ENCODE data around the gene VPS25. TPM values are rescaled to one million over a fixed set of nuclear protein-coding genes. Genes with fewer than 3 reads are reported as not detected.

The VPS25 gene
- total and polyA plus RNA-seq, 5 donors from 2014 or later: 29.4 to 73.3 (median 71.2) TPM

DNA sequence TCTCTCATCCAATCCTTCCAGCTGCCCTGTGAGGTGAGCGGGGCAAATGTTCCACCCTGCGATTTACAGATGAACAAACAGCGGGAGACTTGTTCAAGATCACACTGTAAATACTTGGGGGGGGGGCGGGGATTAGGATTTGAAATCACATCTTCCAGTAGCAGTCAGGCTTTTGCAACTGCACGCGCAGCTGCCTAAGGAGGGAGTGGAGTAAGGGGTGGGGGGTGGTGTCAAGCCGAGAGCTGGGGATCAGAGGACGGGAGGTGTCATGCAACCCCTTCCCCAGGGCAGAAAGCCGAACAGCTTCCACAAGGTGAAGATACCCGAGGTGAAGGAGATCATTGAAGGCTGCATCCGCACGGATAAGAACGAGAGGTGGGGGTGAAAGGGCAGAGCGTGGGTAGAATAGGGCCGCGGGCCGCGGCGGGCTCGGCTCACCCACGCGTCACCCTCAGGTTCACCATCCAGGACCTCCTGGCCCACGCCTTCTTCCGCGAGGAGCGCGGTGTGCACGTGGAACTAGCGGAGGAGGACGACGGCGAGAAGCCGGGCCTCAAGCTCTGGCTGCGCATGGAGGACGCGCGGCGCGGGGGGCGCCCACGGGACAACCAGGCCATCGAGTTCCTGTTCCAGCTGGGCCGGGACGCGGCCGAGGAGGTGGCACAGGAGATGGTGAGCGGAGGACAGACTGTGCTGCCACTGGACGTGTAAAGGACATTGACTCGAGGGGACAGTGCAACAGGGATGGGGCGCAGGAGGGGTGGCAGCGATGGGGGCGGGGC lies 11.8 kb downstream of the VPS25 start:
- ATAC-seq (ENCODE audit: low read depth in 2 of 2) (peak in 1 of 2 donors; percentile 12), DNase-seq (no peak)
- Histone ChIP-seq H3K4me3 (ENCODE audit: low read depth, low read length) (no peak overlapping the region), H3K27ac (ENCODE audit: insufficient read depth, low read length, poor library complexity, severe bottlenecking) (no peak overlapping the region), H3K4me1 (ENCODE audit: control insufficient read depth, insufficient read depth, low read length, poor library complexity, severe bottlenecking) (peaks cover 13% of the 10 kb centered on the region), H3K27me3 (ENCODE audit: control insufficient read depth, insufficient read depth, low read length) (peaks cover 26% of the 10 kb centered on the region), H3K9me3 (ENCODE audit: control insufficient read depth in 2 of 2, low read length in 2 of 2) (no peaks in the 10 kb centered on the region), H3K36me3 (ENCODE audit: control insufficient read depth, insufficient read depth, low read length) (peaks cover under 1% of the 10 kb centered on the region)
- Mint-ChIP-seq H3K4me3 (peak overlapping the region in 3 of 4 donors; percentile 11 to 72 (median 44)), H3K36me3 (peaks cover 9% of the 10 kb centered on the region), H3K9me3 (peaks cover 0 to 4% (median 1%) of the 10 kb centered on the region in 7 donors), H3K27ac (no peak overlapping the region), H3K27me3 (peaks cover 74% of the 10 kb centered on the region), H3K4me1 (peaks cover 0 to 31% (median 11%) of the 10 kb centered on the region in 4 donors)

DNA sequence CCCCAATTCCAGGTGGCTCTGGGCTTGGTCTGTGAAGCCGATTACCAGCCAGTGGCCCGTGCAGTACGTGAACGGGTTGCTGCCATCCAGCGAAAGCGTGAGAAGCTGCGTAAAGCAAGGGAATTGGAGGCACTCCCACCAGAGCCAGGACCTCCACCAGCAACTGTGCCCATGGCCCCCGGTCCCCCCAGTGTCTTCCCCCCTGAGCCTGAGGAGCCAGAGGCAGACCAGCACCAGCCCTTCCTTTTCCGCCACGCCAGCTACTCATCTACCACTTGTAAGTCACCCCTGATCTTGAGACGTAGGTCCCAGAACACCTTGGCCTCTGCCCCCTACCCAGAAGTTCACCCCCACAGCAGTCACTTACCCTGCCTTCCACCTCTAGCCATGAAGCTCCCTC lies 14.0 kb downstream of the VPS25 start:
- Histone ChIP-seq H3K27ac (ENCODE audit: insufficient read depth, low read length, poor library complexity, severe bottlenecking) (no peak overlapping the region), H3K4me3 (ENCODE audit: low read depth, low read length) (no peak overlapping the region), H3K4me1 (ENCODE audit: control insufficient read depth, insufficient read depth, low read length, poor library complexity, severe bottlenecking) (peaks cover 4% of the 10 kb centered on the region), H3K9me3 (ENCODE audit: control insufficient read depth in 2 of 2, low read length in 2 of 2) (no peaks in the 10 kb centered on the region), H3K36me3 (ENCODE audit: control insufficient read depth, insufficient read depth, low read length) (no peaks in the 10 kb centered on the region), H3K27me3 (ENCODE audit: control insufficient read depth, insufficient read depth, low read length) (peaks cover 20% of the 10 kb centered on the region)
- no peak for ATAC-seq (ENCODE audit: low read depth in 2 of 2)
- H3K9me3 Mint-ChIP-seq: peaks cover 0 to 4% (median 1%) of the 10 kb centered on the region in 7 donors
- H3K27ac Mint-ChIP-seq: no peak overlapping the region
- H3K4me3 Mint-ChIP-seq: no peak overlapping the region
- H3K4me1 Mint-ChIP-seq: peaks cover 0 to 25% (median 10%) of the 10 kb centered on the region in 4 donors
- H3K27me3 Mint-ChIP-seq: peaks cover 62% of the 10 kb centered on the region
- no peak for DNase-seq
- H3K36me3 Mint-ChIP-seq: peaks cover 4% of the 10 kb centered on the region

DNA sequence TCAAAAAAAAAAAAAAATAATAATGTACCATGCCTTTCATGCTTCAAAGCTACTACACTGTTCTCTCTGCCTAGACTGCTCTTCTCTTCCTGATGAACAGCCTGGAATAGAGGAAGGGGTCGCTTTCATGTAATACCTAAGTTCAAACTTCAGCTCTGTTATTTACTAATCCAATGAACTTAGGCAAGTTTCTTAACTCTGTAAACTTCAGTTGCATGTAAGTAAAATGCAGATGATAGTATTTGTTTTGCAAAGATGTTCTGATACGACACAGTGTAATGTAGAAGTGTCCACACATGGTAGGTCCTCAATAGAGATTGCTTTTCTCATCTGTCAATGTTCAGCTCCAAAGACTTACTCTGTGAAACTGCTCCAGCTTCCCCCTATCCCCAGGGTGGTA lies 18.7 kb downstream of the VPS25 start:
- Mint-ChIP-seq H3K27ac (no peak overlapping the region), H3K4me3 (no peak overlapping the region), H3K36me3 (peaks cover 10% of the 10 kb centered on the region), H3K4me1 (peaks cover 0 to 14% (median 4%) of the 10 kb centered on the region in 4 donors), H3K9me3 (peaks cover 0 to 1% (median 0%) of the 10 kb centered on the region in 7 donors), H3K27me3 (peaks cover 18% of the 10 kb centered on the region)
- Histone ChIP-seq H3K4me3 (ENCODE audit: low read depth, low read length) (no peak overlapping the region), H3K27ac (ENCODE audit: insufficient read depth, low read length, poor library complexity, severe bottlenecking) (no peak overlapping the region), H3K9me3 (ENCODE audit: control insufficient read depth in 2 of 2, low read length in 2 of 2) (no peaks in the 10 kb centered on the region), H3K4me1 (ENCODE audit: control insufficient read depth, insufficient read depth, low read length, poor library complexity, severe bottlenecking) (peaks cover 4% of the 10 kb centered on the region), H3K36me3 (ENCODE audit: control insufficient read depth, insufficient read depth, low read length) (no peaks in the 10 kb centered on the region), H3K27me3 (ENCODE audit: control insufficient read depth, insufficient read depth, low read length) (no peaks in the 10 kb centered on the region)
- DNase-seq: no peak
- no peak for ATAC-seq (ENCODE audit: low read depth in 2 of 2)

DNA sequence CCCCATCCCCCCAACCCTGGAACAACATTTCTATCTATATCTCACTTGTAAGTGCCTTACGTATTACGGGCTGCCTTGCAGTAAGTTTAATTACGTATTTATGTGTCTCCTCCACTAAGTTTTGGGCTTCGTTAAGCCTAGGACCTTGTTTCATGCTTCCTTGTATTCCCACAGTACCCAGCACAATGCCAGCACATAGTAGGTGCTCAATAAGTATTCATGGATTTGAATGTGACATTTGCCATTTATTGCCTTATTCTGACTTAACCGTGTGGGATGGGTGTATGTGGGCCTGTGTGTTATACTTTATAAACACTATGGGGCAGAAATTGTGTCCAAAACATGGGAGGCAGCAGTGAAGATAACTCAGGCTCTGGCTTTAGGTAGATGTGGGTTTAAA lies 19.3 kb downstream of the VPS25 start:
- Histone ChIP-seq H3K4me1 (ENCODE audit: control insufficient read depth, insufficient read depth, low read length, poor library complexity, severe bottlenecking) (peaks cover 4% of the 10 kb centered on the region), H3K36me3 (ENCODE audit: control insufficient read depth, insufficient read depth, low read length) (no peaks in the 10 kb centered on the region), H3K27ac (ENCODE audit: insufficient read depth, low read length, poor library complexity, severe bottlenecking) (no peak overlapping the region), H3K9me3 (ENCODE audit: control insufficient read depth in 2 of 2, low read length in 2 of 2) (no peaks in the 10 kb centered on the region), H3K4me3 (ENCODE audit: low read depth, low read length) (no peak overlapping the region), H3K27me3 (ENCODE audit: control insufficient read depth, insufficient read depth, low read length) (no peaks in the 10 kb centered on the region)
- ATAC-seq (ENCODE audit: low read depth in 2 of 2) (no peak), DNase-seq (no peak)
- H3K4me1 Mint-ChIP-seq: peaks cover 0 to 20% (median 7%) of the 10 kb centered on the region in 4 donors
- no peak overlapping the region for H3K27ac Mint-ChIP-seq
- peaks cover 10% of the 10 kb centered on the region for H3K36me3 Mint-ChIP-seq
- H3K27me3 Mint-ChIP-seq: peaks cover 14% of the 10 kb centered on the region
- peak overlapping the region in 2 of 4 donors; percentile 39 to 56 for H3K4me3 Mint-ChIP-seq
- peaks cover 0 to 1% (median 0%) of the 10 kb centered on the region in 7 donors for H3K9me3 Mint-ChIP-seq

DNA sequence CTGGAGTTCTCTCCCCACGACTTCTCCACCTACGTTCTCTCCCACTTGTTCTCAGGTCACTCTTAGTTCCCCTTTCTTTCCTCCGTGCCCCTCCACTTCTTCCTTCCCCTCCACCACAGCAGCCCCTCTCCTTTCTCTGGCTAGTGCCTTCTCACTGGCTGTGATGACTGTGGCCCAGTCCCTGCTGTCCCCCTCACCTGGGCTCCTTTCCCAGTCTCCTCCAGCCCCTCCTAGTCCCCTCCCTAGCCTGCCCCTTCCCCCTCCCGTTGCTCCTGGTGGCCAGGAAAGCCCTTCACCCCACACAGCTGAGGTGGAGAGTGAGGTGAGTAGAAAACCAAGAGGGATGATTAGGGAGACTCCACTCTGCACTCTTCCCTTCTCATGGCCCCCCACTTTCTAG lies 21.8 kb downstream of the VPS25 start:
- Histone ChIP-seq H3K4me1 (ENCODE audit: control insufficient read depth, insufficient read depth, low read length, poor library complexity, severe bottlenecking) (peaks cover 12% of the 10 kb centered on the region), H3K27ac (ENCODE audit: insufficient read depth, low read length, poor library complexity, severe bottlenecking) (no peak overlapping the region), H3K9me3 (ENCODE audit: control insufficient read depth in 2 of 2, low read length in 2 of 2) (no peaks in the 10 kb centered on the region), H3K4me3 (ENCODE audit: low read depth, low read length) (no peak overlapping the region), H3K27me3 (ENCODE audit: control insufficient read depth, insufficient read depth, low read length) (no peaks in the 10 kb centered on the region), H3K36me3 (ENCODE audit: control insufficient read depth, insufficient read depth, low read length) (no peaks in the 10 kb centered on the region)
- Mint-ChIP-seq H3K36me3 (peaks cover 11% of the 10 kb centered on the region), H3K27me3 (peaks cover 8% of the 10 kb centered on the region), H3K4me1 (peaks cover 0 to 35% (median 19%) of the 10 kb centered on the region in 4 donors), H3K4me3 (peak overlapping the region in 1 of 4 donors; percentile 67), H3K9me3 (peaks cover 0 to under 1% (median 0%) of the 10 kb centered on the region in 7 donors), H3K27ac (no peak overlapping the region)
- ATAC-seq (ENCODE audit: low read depth in 2 of 2): no peak
- DNase-seq: no peak

DNA sequence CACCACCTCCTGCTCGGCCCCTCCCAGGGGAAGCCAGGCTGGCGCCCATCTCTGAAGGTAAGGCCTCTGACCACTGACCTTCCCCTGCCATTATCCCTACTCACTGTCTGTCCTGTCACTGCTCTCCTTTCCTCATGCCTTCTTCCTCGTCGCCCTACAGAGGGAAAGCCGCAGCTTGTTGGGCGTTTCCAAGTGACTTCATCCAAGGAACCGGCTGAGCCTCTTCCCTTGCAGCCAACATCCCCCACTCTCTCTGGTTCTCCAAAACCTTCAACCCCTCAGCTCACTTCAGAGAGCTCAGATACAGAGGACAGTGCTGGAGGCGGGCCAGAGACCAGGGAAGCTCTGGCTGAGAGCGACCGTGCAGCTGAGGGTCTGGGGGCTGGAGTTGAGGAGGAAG lies 22.2 kb downstream of the VPS25 start:
- Histone ChIP-seq H3K9me3 (ENCODE audit: control insufficient read depth in 2 of 2, low read length in 2 of 2) (no peaks in the 10 kb centered on the region), H3K36me3 (ENCODE audit: control insufficient read depth, insufficient read depth, low read length) (no peaks in the 10 kb centered on the region), H3K27me3 (ENCODE audit: control insufficient read depth, insufficient read depth, low read length) (no peaks in the 10 kb centered on the region), H3K4me3 (ENCODE audit: low read depth, low read length) (no peak overlapping the region), H3K4me1 (ENCODE audit: control insufficient read depth, insufficient read depth, low read length, poor library complexity, severe bottlenecking) (peaks cover 12% of the 10 kb centered on the region), H3K27ac (ENCODE audit: insufficient read depth, low read length, poor library complexity, severe bottlenecking) (no peak overlapping the region)
- H3K9me3 Mint-ChIP-seq: no peaks in the 10 kb centered on the region
- peak overlapping the region in 2 of 4 donors; percentile 46 to 67 for H3K4me3 Mint-ChIP-seq
- H3K4me1 Mint-ChIP-seq: peaks cover 0 to 35% (median 19%) of the 10 kb centered on the region in 4 donors
- no peak for DNase-seq
- ATAC-seq (ENCODE audit: low read depth in 2 of 2): no peak
- H3K27me3 Mint-ChIP-seq: peaks cover 11% of the 10 kb centered on the region
- H3K36me3 Mint-ChIP-seq: peaks cover 11% of the 10 kb centered on the region
- H3K27ac Mint-ChIP-seq: no peak overlapping the region

DNA sequence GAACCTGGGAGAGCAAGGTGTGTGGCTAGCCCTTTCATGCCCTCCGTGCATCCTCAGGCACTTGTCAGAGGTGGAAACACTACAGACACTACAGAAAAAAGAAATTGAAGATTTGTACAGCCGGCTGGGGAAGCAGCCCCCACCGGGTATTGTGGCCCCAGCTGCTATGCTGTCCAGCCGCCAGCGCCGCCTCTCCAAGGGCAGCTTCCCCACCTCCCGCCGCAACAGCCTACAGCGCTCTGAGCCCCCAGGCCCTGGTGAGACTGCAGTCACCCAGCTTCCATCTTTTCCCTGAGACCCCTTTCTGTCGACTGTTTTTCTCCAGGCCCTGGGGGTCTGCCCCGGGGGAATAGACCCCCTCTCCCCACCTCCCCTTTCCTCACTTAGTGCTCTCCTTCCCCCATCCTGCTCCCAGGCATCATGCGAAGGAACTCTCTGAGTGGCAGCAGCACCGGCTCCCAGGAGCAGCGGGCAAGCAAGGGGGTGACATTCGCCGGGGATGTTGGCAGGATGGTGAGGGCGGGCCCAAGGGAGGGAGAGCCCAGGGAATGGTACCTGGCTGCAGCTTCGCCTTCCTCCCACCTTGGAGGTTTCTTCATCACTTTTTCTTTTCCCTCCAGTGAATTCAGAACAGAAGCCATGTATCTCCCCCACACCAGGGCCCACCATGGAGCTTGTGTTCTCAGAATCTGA lies 23.0 kb downstream of the VPS25 start:
- peaks cover 11% of the 10 kb centered on the region for H3K36me3 Mint-ChIP-seq
- Histone ChIP-seq H3K4me3 (ENCODE audit: low read depth, low read length) (no peak overlapping the region), H3K27me3 (ENCODE audit: control insufficient read depth, insufficient read depth, low read length) (no peaks in the 10 kb centered on the region), H3K9me3 (ENCODE audit: control insufficient read depth in 2 of 2, low read length in 2 of 2) (no peaks in the 10 kb centered on the region), H3K27ac (ENCODE audit: insufficient read depth, low read length, poor library complexity, severe bottlenecking) (no peak overlapping the region), H3K36me3 (ENCODE audit: control insufficient read depth, insufficient read depth, low read length) (no peaks in the 10 kb centered on the region), H3K4me1 (ENCODE audit: control insufficient read depth, insufficient read depth, low read length, poor library complexity, severe bottlenecking) (peaks cover 12% of the 10 kb centered on the region)
- peaks cover 0 to 35% (median 19%) of the 10 kb centered on the region in 4 donors for H3K4me1 Mint-ChIP-seq
- H3K27ac Mint-ChIP-seq: no peak overlapping the region
- peak overlapping the region in 3 of 4 donors; percentile 7 to 67 (median 65) for H3K4me3 Mint-ChIP-seq
- H3K9me3 Mint-ChIP-seq: no peaks in the 10 kb centered on the region
- H3K27me3 Mint-ChIP-seq: peaks cover 11% of the 10 kb centered on the region
- DNase-seq (no peak), ATAC-seq (ENCODE audit: low read depth in 2 of 2) (no peak)

All from CD4-positive, CD25-positive, alpha-beta regulatory T cell (primary cell).